Thyroid gland (tissue), 4 donors: Measurements from ENCODE around the gene HRH3.

Experiments
- POLR2A ChIP-seq, 2 donors: fragments of 450-650 bp; IDR thresholded peaks; one replicate each; pipeline ENCODE4 v1.6.1; 2017; ENCODE audit warnings: antibody characterized with exemption in 2 of 2, mild to moderate bottlenecking in 2 of 2, moderate library complexity in 1 of 2
- TF ChIP-seq, protein P1 (sequence below), 6 experiments: fragments of 200-600 bp in 3 of 6; fragments of 450-650 bp in 3 of 6; sonication (generic) in 3 of 6; IDR thresholded peaks; one replicate each; pipeline ENCODE4 v1.5.1; 2016 to 2019; ENCODE audit warnings: antibody characterized with exemption in 6 of 6, mild to moderate bottlenecking in 2 of 6, inconsistent platforms in 1 of 6, moderate library complexity in 1 of 6

DNA sequence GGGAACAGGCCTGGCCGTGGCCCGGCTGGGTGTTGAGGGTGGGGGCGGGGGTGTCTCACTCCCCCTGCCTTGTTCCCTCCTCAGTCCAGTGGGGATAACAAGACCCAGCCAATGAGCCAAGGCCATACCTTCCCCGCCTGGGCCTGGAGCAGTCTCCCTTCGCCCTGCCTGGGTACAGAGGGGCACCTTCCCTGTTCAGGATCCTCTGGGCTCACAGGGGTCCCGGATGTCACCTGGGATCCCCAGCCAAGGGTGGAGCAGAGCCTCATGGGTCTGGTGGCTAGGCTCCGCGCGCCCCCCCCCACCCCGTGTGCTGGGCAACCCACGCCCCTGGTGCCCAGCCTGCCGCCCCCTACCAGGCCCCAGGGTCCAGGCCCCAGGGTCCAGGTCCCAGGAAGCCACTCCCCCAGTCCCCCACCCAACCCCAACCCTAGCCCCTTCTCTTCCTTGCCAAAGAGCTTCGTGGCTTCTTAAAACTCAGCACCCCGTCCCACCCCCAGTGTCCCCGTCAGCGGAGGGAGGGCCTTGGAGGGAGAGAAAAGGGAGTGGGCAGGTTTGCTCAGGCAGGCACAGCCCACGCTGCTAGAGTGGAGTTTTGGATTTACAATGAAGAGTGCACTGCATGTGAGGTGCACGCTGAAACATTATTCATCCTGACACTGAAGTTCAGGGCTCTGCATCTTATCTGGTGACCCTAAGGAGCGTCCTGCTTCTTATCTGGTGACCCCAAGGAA, 11.8 kb downstream of the HRH3 start:
- TF ChIP-seq POLR2A (IDR thresholded peaks at IDR 0.05): no peak
- TF ChIP-seq, protein P1, sequence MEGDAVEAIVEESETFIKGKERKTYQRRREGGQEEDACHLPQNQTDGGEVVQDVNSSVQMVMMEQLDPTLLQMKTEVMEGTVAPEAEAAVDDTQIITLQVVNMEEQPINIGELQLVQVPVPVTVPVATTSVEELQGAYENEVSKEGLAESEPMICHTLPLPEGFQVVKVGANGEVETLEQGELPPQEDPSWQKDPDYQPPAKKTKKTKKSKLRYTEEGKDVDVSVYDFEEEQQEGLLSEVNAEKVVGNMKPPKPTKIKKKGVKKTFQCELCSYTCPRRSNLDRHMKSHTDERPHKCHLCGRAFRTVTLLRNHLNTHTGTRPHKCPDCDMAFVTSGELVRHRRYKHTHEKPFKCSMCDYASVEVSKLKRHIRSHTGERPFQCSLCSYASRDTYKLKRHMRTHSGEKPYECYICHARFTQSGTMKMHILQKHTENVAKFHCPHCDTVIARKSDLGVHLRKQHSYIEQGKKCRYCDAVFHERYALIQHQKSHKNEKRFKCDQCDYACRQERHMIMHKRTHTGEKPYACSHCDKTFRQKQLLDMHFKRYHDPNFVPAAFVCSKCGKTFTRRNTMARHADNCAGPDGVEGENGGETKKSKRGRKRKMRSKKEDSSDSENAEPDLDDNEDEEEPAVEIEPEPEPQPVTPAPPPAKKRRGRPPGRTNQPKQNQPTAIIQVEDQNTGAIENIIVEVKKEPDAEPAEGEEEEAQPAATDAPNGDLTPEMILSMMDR (IDR thresholded peaks at IDR 0.05): no peak
